ENCODE measurements around the gene SLC50A1.
A peak's percentile ranks its signal among the peaks of the same experiment; 100 is the strongest.
"Not testable (repeated sequence)": the region's sequence is repeated elsewhere in the genome, so short reads cannot be mapped to it uniquely, and the experiment has no call there.

Gene SLC50A1

GRCh38 chr1:155130272-155131006 is 5.2 kb upstream of the SLC50A1 start:
- intact Hi-C loops (cut with DNase I), result no loop called here
- no peak for DNase-seq

GRCh38 chr1:155131285-155131684 is 4.4 kb upstream of the SLC50A1 start:
- DNase-seq, result no peak
- intact Hi-C loops (cut with DNase I), result no loop called here

- intact Hi-C loops (cut with DNase I), result no loop called here
- no peak for DNase-seq
Measured at GRCh38 chr1:155131856-155132255, 3.8 kb upstream of the SLC50A1 start.

DNA sequence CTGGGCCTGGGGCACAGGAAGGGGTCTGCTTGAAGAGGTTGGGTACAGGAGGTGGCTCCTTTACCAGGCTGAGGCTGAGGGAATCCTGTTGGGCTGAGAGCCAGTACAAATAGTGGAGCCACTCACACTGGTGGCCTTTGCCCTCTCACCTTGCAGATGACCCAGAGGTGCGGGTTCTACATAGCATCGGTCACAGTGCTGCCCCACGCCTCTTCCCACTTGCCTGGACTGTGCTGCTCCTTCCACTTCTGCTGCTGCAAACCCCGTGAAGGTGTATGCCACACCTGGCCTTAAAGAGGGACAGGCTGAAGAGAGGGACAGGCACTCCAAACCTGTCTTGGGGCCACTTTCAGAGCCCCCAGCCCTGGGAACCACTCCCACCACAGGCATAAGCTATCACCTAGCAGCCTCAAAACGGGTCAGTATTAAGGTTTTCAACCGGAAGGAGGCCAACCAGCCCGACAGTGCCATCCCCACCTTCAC is 1.8 kb upstream of the SLC50A1 start:
- intact Hi-C loops (cut with DNase I), result no loop called here
- no peak for DNase-seq

GRCh38 chr1:155134322-155134721 is 1.3 kb upstream of the SLC50A1 start:
- no peak for DNase-seq
- intact Hi-C loops (cut with DNase I), result no loop called here

DNA sequence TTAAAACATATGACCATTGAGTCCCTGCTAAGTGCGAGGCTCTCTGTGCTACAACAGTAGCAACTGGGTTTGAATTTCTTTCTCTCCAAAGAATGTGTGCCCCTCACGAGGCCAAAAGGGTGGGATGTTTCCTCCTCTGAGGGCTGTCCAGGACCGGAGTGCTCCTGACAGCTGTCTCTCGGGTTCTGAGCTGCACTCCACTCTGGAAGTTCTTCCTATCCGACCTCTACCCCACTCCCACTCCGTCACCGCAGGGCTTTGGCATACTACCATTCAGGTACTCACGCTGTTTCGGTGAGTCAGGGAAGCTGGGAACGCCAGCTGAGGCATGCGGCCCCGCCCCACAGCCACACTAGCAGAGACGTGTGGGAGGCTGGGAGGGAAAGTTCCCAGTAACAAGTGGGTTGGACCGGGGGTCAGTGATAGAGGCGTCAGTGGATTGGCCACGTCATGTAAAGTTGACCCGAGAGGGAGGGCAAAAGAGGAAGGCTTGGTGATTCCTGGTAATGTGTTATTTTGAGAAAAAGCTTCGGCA is 705 bp upstream of the SLC50A1 start:
- intact Hi-C loops (cut with DNase I), result no loop called here
- peak; percentile 56 to 96 (median 85) for DNase-seq

GRCh38 chr1:155136748-155137147 is 1.1 kb downstream of the SLC50A1 start:
- DNase-seq, result peak in 2 of 42 donors; percentile 9 to 13
- intact Hi-C loops (cut with DNase I), result no loop called here

DNA sequence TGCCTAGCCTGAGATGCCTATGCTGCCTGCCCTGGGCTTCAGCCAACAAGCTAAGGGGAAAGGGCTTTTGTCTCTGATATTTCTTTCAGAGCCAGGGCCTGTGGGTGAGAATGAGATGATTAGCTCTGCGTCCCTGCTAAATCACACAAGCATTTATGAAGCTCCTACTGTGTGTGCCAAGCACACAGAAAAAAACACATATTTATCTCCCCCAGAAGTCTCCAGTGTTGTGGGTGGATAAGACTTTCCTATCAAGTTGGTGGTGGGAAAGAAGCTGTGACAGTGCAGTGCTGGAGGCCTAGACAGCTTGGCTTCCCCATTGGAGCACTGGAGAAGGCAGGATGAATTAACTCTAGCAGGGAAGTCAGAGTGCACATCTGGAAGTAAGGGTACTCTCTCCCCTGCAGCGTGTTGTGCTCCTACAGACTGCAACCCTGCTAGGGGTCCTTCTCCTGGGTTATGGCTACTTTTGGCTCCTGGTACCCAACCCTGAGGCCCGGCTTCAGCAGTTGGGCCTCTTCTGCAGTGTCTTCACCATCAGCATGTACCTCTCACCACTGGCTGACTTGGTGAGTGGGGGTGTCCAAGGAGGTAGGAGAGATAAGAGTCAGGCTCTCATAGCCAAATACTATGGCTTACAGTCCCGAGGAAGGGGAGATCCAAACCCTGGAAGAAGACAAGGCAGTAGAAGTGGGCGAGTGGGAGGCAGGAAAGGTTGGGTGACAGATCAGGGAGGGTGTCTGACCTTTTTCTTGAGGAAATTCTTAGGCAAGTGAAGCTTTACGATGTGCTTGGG is 1.7 kb downstream of the SLC50A1 start:
- DNase-seq, result no peak
- intact Hi-C loops (cut with DNase I), result no loop called here

GRCh38 chr1:155139895-155140629 is 4.4 kb downstream of the SLC50A1 start, which contains the start of gene DPM3:
Gene DPM3, minus strand, starts transcription at chr1:155140531. Its CDS starts 291 bp downstream, at chr1:155140240.
- intact Hi-C loops (cut with DNase I), result no loop called here
- peak; percentile 87 to 97 (median 95) for DNase-seq

- DNase-seq, result no peak
- intact Hi-C loops (cut with DNase I), result no loop called here
Measured at GRCh38 chr1:155140630-155140953, 4.9 kb downstream of the SLC50A1 start.

DNA sequence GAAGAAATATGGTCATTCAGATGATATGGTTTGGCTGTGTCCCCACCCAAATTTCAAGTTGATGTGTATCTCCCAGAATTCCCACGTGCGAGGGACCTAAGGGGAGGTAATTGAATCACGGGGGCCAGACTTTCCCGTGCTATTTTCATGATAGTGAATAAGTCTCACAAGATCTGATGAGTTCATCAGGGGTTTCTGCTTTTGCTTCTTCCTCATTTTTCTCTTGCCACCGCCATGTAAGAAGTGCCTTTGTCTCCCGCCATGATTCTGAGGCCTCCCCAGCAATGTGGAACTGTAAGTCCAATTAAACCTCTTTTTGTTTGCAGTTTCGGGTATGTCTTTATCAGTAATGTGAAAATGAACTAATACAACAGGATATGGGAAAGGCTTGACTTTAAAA is 6.1 kb downstream of the SLC50A1 start:
- no peak for DNase-seq
- intact Hi-C loops (cut with DNase I), result no loop called here

GRCh38 chr1:155145491-155145890 is 9.8 kb downstream of the SLC50A1 start:
- DNase-seq, result no peak
- intact Hi-C loops (cut with DNase I), result no loop called here

DNA sequence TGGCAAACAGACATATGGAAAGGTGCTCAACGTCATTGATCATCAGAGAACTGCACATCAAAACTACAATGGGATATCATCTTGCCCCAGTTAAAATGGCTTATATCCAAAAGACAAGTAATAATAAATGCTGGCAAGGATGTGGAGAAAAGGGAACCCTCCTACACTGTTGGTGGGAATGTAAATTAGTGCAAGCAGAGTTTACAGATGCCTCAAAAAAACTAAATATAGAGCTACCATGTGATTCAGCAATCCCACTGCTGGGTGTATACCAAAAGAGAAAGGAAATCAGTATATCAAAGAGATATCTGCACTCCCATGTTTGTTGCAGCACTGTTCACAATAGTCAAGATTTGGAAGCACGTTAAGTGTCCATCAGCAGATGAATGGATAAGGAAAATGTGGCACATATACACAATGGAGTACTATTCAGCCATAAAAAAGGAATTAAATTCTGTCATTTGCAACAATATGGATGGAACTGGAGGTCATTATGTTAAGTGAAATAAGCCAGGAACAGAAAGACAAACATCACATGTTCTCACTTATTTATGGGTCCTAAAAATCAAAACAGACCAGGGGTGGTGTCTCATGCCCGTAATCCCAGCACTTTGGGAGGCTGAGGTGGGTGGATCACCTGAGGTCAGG is 20.5 kb downstream of the SLC50A1 start:
- DNase-seq; intact Hi-C loops (cut with DNase I): not testable (repeated sequence)

GRCh38 chr1:155158991-155159390 is 23.3 kb downstream of the SLC50A1 start:
- no peak for DNase-seq
- intact Hi-C loops (cut with DNase I), result no loop called here

GRCh38 chr1:155160128-155160527 is 24.5 kb downstream of the SLC50A1 start:
- intact Hi-C loops (cut with DNase I), result no loop called here
- DNase-seq, result no peak

DNA sequence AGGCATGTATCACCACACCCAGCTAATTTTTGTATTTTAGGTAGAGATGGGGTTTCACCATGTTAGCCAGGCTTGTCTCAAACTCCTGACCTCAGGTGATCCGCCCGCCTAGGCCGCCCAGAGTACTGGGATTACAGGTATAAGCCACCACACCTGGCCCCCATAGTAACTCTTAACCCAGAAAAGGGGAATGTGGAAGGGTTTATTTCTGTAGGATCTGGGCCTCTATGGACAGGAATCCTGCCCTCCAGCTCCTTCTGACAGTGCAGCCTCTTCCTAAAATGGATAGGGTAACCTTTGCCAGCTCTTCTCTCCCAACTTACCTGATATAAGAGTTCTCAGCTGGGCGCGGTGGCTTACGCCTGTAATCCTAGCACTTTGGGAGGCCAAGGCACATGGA is 27.0 kb downstream of the SLC50A1 start:
- intact Hi-C loops (cut with DNase I), result not testable (repeated sequence)

DNA sequence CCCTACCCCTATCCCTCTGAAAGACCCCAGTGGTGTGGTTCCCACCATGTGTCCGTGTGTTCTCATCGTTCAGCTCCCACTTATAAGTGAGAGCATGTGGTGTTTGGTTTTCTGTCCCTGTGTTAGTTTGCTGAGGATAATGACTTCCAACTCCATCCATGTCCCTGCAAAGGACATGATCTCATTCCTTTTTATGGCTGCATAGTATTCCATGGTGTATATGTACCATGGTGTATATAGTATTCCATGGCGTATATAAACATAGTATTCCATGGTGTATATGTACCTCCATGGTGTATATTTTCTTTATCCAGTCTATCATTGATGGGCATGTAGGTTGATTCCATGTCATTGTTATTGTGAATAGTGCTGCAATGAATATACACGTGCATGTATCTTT is 28.1 kb downstream of the SLC50A1 start:
- intact Hi-C loops (cut with DNase I), result not testable (repeated sequence)

More for the DNA sequence above, 27.0 kb downstream of the SLC50A1 start:
- DNase-seq, result not testable (repeated sequence)

GRCh38 chr1:155164625-155165024 is 29.0 kb downstream of the SLC50A1 start:
- intact Hi-C loops (cut with DNase I), result not testable (repeated sequence)
- DNase-seq, result peak in 1 of 42 donors; percentile 5

More for the DNA sequence above, 28.1 kb downstream of the SLC50A1 start:
- peak in 1 of 42 donors; percentile 1 for DNase-seq

GRCh38 chr1:155166051-155166470 is 30.4 kb downstream of the SLC50A1 start:
- intact Hi-C loops (cut with DNase I), result no loop called here
- peak in 2 of 42 donors; percentile 20 to 42 for DNase-seq

All from head of caudate nucleus (tissue), 42 donors.